ENCODE results near the gene LHPP. TPM values are rescaled to one million over a fixed set of nuclear protein-coding genes. Genes with fewer than 3 reads are reported as not detected.

The LHPP gene
- total and polyA plus RNA-seq, 2 experiments from 2014 or later = 27.4 to 40.2 TPM

GRCh38 chr10:124492266-124492665, 30.6 kb downstream of the LHPP start:
- peaks cover 8% of the 10 kb centered on the region for H3K27me3 Mint-ChIP-seq (ENCODE audit: insufficient read depth, low read depth, poor library complexity)
- Histone ChIP-seq H3K79me2 (replicated peaks; ENCODE audit: insufficient read depth) (no peaks in the 10 kb centered on the region), H3K4me3 (no peak overlapping the region), H3K4me2 (no peak overlapping the region), H4K20me1 (replicated peaks; ENCODE audit: insufficient read depth) (no peaks in the 10 kb centered on the region; the same call in 1 of the 2 replicates), H3K27me3 (ENCODE audit: insufficient read depth) (no peaks in the 10 kb centered on the region), H3K4me1 (ENCODE audit: insufficient read depth) (peaks cover 20% of the 10 kb centered on the region), H3F3A (replicated peaks; ENCODE audit: low read depth) (0 out of 2 replicates have a peak, but pooled peaks cover 5% of the 10 kb centered on the region), H3K9me2 (ENCODE audit: insufficient read depth) (no peaks in the 10 kb centered on the region), H2AFZ (no peak overlapping the region), H3K27ac (ENCODE audit: low read depth) (no peak overlapping the region), H3K36me3 (ENCODE audit: insufficient read depth) (no peaks in the 10 kb centered on the region; the same call in 1 of the 2 replicates)
- H3K4me3 Mint-ChIP-seq = no peak overlapping the region
- peaks cover 2% of the 10 kb centered on the region; the same call in 2 of the 3 replicates for H3K9me3 Mint-ChIP-seq
- H3K27ac Mint-ChIP-seq = no peak overlapping the region
- H3K4me1 Mint-ChIP-seq = peaks cover 30% of the 10 kb centered on the region
- no peak for ATAC-seq
- peaks cover 49% of the 10 kb centered on the region for H3K36me3 Mint-ChIP-seq (ENCODE audit: low read depth)
- TF ChIP-seq POLR2AphosphoS5 (IDR thresholded peaks at IDR 0.05; ENCODE audit: low read depth) = no peak
- TF ChIP-seq EZH2phosphoT487 (IDR thresholded peaks at IDR 0.05; ENCODE audit: unreplicated experiment) = no peak
- no peak for TF ChIP-seq NANOG (IDR thresholded peaks at IDR 0.05; ENCODE audit: borderline replicate concordance)
- TF ChIP-seq, protein P1, sequence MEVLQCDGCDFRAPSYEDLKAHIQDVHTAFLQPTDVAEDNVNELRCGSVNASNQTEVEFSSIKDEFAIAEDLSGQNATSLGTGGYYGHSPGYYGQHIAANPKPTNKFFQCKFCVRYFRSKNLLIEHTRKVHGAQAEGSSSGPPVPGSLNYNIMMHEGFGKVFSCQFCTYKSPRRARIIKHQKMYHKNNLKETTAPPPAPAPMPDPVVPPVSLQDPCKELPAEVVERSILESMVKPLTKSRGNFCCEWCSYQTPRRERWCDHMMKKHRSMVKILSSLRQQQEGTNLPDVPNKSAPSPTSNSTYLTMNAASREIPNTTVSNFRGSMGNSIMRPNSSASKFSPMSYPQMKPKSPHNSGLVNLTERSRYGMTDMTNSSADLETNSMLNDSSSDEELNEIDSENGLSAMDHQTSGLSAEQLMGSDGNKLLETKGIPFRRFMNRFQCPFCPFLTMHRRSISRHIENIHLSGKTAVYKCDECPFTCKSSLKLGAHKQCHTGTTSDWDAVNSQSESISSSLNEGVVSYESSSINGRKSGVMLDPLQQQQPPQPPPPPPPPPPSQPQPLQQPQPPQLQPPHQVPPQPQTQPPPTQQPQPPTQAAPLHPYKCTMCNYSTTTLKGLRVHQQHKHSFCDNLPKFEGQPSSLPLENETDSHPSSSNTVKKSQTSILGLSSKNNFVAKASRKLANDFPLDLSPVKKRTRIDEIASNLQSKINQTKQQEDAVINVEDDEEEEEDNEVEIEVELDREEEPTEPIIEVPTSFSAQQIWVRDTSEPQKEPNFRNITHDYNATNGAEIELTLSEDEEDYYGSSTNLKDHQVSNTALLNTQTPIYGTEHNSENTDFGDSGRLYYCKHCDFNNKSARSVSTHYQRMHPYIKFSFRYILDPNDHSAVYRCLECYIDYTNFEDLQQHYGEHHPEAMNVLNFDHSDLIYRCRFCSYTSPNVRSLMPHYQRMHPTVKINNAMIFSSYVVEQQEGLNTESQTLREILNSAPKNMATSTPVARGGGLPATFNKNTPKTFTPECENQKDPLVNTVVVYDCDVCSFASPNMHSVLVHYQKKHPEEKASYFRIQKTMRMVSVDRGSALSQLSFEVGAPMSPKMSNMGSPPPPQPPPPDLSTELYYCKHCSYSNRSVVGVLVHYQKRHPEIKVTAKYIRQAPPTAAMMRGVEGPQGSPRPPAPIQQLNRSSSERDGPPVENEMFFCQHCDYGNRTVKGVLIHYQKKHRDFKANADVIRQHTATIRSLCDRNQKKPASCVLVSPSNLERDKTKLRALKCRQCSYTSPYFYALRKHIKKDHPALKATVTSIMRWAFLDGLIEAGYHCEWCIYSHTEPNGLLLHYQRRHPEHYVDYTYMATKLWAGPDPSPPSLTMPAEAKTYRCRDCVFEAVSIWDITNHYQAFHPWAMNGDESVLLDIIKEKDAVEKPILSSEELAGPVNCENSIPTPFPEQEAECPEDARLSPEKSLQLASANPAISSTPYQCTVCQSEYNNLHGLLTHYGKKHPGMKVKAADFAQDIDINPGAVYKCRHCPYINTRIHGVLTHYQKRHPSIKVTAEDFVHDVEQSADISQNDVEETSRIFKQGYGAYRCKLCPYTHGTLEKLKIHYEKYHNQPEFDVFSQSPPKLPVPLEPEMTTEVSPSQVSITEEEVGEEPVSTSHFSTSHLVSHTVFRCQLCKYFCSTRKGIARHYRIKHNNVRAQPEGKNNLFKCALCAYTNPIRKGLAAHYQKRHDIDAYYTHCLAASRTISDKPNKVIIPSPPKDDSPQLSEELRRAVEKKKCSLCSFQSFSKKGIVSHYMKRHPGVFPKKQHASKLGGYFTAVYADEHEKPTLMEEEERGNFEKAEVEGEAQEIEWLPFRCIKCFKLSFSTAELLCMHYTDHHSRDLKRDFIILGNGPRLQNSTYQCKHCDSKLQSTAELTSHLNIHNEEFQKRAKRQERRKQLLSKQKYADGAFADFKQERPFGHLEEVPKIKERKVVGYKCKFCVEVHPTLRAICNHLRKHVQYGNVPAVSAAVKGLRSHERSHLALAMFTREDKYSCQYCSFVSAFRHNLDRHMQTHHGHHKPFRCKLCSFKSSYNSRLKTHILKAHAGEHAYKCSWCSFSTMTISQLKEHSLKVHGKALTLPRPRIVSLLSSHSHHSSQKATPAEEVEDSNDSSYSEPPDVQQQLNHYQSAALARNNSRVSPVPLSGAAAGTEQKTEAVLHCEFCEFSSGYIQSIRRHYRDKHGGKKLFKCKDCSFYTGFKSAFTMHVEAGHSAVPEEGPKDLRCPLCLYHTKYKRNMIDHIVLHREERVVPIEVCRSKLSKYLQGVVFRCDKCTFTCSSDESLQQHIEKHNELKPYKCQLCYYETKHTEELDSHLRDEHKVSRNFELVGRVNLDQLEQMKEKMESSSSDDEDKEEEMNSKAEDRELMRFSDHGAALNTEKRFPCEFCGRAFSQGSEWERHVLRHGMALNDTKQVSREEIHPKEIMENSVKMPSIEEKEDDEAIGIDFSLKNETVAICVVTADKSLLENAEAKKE (CRISPR knock-in tag; IDR thresholded peaks at IDR 0.05) = no peak
- no peak for TF ChIP-seq STAT1 (IDR thresholded peaks at IDR 0.05; ENCODE audit: unreplicated experiment)
- no peak for TF ChIP-seq ETS1 (IDR thresholded peaks at IDR 0.05)
- TF ChIP-seq ZNF331 (CRISPR knock-in tag; IDR thresholded peaks at IDR 0.05; ENCODE audit: low read depth) = no peak
- TF ChIP-seq CREB1 (CRISPR knock-in tag; IDR thresholded peaks at IDR 0.05; ENCODE audit: low read depth) = no peak
- no peak for TF ChIP-seq REST (IDR thresholded peaks at IDR 0.05; ENCODE audit: unreplicated experiment)
- TF ChIP-seq EZH2 (IDR thresholded peaks at IDR 0.05; ENCODE audit: low read depth, unreplicated experiment) = no peak
- TF ChIP-seq JUNB (IDR thresholded peaks at IDR 0.05; ENCODE audit: unreplicated experiment) = no peak
- TF ChIP-seq ZNF114 (CRISPR knock-in tag; IDR thresholded peaks at IDR 0.05) = no peak
- TF ChIP-seq, protein P2, sequence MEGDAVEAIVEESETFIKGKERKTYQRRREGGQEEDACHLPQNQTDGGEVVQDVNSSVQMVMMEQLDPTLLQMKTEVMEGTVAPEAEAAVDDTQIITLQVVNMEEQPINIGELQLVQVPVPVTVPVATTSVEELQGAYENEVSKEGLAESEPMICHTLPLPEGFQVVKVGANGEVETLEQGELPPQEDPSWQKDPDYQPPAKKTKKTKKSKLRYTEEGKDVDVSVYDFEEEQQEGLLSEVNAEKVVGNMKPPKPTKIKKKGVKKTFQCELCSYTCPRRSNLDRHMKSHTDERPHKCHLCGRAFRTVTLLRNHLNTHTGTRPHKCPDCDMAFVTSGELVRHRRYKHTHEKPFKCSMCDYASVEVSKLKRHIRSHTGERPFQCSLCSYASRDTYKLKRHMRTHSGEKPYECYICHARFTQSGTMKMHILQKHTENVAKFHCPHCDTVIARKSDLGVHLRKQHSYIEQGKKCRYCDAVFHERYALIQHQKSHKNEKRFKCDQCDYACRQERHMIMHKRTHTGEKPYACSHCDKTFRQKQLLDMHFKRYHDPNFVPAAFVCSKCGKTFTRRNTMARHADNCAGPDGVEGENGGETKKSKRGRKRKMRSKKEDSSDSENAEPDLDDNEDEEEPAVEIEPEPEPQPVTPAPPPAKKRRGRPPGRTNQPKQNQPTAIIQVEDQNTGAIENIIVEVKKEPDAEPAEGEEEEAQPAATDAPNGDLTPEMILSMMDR (conservative IDR thresholded peaks at IDR 0.05; ENCODE audit: low read depth in 2 of 2) = no peak
- DNase-seq (ENCODE audit: low spot score) = no peak

All from GM23338 (cell line).